SH-SY5Y (cell line): ENCODE measurements around the gene MTUS2.

Source experiments
- GATA2 ChIP-seq: IDR thresholded peaks from 2 replicates; pipeline ENCODE4 v1.6.1; 2011; ENCODE audit warnings: mild to moderate bottlenecking, low read depth, low read length
- GATA3 ChIP-seq: IDR thresholded peaks from 2 replicates; pipeline ENCODE4 v1.6.1; 2011; ENCODE audit warnings: low read depth, mild to moderate bottlenecking, low read length, moderate library complexity

Gene MTUS2

DNA sequence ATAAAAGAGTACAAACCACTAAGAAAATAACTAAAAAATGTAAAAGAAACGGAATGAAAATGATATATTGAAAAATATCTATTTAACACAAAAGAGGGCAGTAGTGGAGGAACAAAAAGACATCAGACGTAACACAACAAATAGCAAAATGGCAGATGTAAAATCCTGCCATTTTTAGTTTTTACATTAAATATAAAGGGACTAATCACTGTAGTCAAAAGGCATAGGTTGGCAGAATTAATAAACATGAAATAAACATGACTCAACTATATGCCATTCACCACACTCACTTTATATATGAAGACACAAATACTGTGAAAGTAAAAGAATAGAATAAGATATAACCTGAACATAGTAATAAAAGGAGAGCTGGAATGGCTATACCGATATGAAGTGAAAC lies 11.0 kb downstream of the MTUS2 start:
- TF ChIP-seq GATA3 (no peak), GATA2 (no peak)

DNA sequence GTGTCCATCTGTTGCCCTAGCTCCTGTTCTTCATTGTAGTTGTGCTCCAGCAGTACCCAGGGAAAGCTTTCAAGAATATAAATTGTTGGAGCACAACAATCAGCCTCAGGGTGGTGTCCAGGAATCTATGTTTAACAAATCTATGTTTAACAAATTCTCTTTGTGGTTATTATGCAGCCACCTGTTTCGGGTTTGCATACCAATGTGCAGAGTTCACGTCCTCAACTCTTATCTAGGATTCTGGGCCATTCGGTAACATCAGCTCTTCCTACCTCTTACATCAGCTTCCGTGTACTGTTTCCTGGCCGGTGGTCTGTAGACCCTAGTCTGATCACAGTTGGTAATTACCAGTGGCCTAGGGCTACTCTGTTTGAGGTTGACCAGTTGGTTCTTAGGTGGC lies 17.0 kb downstream of the MTUS2 start:
- no peak for TF ChIP-seq GATA3
- TF ChIP-seq GATA2, result no peak

DNA sequence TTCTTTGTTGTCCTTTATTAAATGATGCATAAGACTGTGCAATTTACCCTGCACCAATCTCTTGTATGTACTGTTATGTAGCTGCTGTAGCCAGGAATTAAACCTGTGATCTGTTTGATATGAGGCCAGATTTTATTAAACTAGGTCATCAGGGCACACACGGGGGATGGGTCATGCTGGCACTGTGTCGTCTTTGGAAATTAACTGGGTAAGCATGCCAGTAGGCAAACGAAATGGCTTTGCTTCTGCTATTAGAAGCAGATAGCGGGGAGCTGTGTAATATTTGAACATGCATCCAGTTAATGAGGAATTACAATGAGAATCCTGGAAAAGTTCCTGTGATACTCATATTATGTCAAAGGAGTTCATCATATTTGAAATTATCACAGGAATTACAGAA lies 23.5 kb downstream of the MTUS2 start:
- TF ChIP-seq GATA2 (no peak), GATA3 (no peak)

DNA sequence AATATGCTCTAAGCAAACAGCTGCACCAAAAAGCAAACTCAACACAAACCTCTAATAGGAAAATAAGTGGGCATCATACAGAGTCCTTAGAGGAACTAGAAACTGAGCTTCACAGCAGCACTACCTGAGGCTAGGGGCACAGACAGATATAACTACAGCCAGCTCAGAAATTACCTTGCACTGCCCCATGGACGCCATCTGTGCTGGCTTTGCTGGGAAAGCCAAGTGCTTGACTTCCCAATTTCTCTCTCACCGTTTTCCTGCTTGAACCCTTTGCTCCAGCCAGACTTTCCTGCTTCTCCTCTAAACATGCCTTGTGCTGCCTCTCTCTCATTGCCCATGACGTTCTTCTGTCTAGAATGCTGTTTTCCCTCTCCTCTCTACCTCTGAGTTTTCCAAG lies 29.3 kb downstream of the MTUS2 start:
- no peak for TF ChIP-seq GATA3
- TF ChIP-seq GATA2, result no peak

DNA sequence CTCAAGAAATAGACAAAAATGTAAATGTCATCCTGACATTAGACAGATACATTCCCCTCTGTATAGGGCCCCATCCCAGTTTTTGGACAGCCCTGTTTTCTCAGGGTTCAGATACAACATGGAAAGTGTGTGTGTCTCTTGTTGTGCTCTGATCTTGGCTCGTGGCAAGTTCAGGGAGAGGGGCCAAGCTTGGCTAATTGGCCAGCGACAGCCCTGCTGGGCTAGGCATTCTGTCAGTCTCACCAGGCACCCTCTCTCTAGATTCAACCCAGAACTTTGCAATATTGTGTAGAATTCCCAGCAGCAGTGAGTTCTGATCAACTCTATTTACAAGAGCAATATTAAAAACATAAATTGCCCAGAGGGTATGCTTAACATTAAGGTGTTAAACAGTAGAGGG lies 30.1 kb downstream of the MTUS2 start:
- TF ChIP-seq GATA3, result no peak
- TF ChIP-seq GATA2, result no peak

DNA sequence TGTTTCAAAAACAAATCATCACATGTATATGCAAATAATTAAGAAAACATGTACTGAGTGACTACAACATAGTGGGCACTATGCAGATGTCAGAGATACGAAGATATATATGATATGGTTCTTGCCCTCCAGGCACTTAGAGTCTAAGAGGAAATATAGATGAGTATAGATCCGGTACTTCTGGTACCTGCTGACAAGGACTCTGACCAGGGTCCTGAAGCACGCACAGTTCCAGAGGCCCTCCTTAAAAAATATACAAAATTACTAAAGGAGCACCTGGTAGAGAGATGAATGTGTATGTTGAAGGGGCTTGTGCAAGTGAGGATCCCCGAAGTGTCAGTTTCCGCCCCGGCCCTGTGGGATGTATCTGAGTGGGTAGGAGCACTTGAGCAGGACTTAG lies 31.3 kb downstream of the MTUS2 start:
- TF ChIP-seq GATA3 (no peak), GATA2 (no peak)

DNA sequence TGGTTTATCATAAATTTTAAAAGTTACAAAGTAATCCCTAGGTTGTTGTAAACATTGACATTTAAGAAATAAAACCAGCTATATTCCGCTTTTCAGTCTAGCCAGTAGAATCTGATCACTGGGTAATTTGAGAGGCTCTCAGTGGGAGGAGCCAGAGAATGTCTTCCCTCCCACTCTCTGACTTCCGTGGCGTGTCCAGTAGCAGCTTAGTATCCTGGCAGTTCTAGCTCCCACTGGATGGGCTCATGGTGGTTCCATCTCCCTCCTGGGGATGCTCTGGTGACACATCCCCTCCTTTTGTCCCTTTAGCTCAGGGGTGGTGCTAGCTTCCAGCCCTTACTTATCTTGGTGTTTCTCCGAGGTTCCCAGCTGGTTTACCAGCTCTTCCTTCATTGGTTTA lies 34.5 kb downstream of the MTUS2 start:
- no peak for TF ChIP-seq GATA3

DNA sequence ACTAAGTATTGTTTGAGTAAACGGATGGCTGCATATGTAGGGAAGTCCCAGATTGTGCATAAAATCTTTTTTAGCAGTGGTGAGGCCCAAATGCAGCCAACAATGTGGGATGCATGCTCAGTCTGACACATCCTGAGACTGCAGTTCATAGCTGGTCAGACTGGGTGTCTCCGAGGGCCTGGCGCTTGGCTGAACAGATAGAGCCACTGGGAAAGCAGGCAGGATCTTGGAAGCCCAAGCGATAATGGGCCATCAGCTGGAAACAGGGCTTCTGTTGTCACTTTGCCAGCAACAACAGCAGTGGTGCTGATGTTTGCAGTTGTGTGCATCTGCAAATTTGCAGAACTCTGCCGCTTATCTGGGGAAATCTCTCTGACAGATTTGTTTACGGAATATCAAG lies 36.1 kb downstream of the MTUS2 start:
- TF ChIP-seq GATA3 (no peak), GATA2 (no peak; the same call in 1 of the 2 replicates)

DNA sequence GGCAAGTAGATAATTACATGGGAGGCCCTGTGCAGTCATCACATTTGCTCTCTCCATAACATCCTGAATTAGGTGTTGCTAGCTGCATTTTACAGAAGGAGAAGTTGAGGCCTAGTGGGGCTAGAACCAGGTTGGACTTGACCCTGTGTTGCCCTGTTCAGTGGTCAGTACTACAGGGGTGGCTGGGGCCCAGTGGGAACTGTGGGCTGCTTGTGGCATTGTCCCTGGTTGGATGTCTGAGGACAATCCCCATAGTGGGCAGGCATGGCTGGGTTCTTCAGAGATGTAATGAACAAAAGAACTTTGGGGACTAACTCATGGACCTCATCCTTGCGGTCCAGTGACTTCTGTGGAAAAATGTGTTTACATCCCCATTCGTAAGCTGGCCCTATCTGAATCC lies 38.9 kb downstream of the MTUS2 start:
- TF ChIP-seq GATA2, result no peak

DNA sequence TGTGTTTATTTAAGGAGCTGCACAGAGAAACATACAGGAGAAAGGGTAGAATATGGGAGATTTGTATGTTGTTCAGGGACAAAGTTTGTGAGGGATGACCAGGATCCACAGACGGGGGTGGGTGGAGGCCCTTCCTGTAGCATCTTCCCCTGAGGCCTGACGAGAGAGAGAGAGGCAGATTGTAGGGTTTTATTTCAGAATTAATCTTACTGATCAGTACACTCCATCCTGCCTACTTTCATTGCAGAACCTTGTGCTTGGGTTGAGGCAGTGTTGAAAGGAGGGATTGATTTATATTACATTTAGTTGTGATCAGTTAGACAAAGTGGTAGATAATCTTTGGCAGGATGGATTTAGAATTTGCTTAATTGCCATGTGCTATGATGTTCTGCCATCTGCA lies 39.6 kb downstream of the MTUS2 start:
- TF ChIP-seq GATA3, result no peak
- no peak for TF ChIP-seq GATA2

DNA sequence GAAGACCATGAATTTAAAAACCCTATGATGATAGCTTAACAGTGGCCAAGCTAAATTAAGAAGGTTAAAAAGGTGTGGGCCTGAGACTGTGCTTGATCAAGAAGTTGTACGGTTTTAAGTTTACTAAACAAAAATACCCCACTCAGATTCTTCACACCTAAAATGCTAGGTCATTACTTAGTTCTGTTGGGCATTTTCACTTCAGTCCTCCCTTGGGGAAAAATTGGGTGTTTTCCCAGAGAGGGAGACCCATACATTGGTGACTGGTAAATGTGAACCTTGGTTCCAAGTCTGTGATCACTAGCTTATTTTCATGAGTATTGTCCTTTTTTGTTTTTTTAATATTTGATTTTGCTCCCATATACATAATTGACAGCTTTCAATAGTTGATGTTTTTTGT lies 44.4 kb downstream of the MTUS2 start:
- TF ChIP-seq GATA3 (no peak), GATA2 (no peak)

DNA sequence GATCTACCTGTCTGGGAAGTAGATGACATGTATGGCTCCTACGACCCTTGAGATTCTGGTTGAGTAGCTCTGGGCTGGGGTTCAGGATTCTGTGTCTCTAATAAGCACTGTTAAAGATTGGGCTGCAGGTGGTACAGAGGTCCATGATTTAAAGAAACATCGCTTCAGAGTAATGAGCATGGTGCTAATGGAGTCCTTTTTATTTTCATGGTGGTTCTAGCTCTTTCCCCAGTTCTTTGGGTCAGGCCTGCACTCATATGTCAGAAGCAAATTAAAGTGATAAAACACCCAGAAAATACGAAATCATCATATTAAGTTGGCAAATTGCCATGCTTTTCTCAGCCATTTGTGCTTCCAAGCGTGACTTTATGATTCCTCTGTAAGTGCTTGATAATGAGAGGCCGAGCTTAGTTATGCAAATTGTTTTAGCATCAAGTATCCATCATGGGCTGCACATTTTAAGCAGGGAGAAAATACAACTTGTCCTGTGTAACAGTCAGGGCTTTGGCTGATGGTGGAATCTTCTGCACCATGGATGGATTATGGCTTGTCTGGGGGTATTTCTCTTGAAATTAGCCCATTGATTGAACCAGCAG lies 45.1 kb downstream of the MTUS2 start:
- no peak for TF ChIP-seq GATA3
- TF ChIP-seq GATA2, result no peak

DNA sequence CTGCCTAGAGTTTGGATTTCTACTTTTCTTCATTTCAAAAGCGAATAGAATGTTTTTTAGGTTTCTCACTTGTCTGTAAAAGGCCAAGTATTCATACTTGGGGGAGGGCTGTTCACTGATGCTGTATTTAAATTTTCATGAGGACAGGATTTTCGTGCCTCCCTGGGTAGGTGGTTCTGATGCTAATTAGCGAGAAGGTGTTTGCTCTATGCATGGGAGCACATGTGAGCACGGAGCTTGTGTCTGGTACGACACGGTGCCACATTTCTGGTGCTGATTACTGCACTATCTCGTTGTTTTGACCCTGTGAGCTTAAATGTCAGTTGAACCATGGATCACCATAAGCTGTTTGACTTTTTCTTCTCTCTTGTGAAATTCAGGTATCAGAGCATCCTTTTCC lies 45.8 kb downstream of the MTUS2 start:
- TF ChIP-seq GATA3 (no peak), GATA2 (no peak)

DNA sequence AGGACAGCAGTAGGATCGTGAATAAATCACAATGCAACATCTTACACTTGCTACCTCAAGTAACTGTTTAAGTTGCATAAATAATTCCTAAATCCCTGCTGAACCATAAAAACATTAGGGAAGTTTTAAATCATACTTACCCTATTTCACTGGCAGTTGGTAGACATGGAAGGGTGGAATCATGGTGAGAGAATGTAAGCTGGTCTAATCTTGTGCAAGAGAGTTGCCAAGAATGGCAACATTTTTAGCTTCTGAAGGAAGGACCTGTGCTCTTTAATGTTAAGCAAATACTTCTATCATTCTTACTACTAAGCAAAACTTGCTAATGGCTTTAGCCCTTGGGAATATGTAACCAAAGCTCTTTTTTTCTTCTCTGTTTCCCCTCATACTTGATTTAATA lies 46.8 kb downstream of the MTUS2 start:
- no peak for TF ChIP-seq GATA3
- no peak for TF ChIP-seq GATA2

DNA sequence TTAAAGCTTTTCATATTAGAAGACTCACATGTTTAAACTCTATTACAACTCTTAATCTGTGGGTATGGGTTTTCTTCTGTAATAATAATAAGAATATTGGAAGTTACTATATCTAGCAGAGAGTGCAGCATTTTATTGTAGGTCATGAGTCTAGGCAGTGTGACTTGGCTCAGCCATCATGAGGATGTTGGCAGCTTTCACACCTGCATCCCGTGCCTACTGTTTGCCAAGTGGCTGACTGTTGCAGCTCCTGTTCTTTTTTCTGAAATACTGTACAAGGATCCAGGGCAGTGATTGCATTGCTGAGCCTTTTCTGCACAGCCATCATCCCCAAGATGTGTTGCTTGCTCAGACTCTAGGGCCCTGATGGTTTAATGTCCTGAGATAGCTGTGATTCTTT lies 47.4 kb downstream of the MTUS2 start:
- TF ChIP-seq GATA2 (no peak), GATA3 (no peak)

DNA sequence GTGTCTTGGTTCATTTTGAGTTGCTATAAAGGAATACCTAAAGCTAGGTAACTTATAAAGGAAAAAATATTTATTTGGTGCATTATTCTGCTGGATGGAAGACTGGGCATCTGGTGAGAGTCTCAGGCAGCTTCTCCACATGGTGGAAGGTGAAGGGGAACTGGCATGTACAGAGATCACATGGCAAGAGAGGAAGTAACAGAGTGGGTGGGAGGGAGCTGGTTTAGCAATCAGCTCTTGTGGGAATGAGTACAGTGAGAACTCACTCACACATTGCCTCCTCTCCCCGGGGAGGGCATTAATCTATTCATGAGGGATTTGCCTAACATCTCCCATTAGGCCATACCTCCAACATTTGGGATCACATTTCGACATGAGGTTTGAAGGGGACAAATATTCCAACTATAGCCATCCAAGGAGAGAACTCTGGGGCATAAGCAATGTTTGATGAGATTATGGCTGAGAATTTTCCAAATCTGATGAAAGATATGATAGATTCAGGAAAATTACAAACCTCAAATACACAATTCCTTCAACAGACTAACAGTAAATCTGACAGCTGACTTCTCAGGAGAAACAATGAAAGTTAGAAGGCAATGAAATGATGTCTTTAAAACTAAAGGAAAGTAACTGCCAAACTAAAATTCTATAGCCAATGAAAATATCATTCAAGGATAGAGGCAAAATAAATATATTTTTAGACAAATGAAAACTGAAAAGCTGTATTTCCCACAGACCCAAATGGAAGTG lies 52.5 kb downstream of the MTUS2 start:
- TF ChIP-seq GATA3, result no peak
- no peak for TF ChIP-seq GATA2
